GOT3 (cell line): ENCODE data around the gene LBR.

Experiments
- DNase-seq: peaks from one replicate; lab custom pipeline; 2025; ENCODE audit warnings: mixed read lengths; lab: John Stamatoyannopoulos, UW

Gene LBR

DNA sequence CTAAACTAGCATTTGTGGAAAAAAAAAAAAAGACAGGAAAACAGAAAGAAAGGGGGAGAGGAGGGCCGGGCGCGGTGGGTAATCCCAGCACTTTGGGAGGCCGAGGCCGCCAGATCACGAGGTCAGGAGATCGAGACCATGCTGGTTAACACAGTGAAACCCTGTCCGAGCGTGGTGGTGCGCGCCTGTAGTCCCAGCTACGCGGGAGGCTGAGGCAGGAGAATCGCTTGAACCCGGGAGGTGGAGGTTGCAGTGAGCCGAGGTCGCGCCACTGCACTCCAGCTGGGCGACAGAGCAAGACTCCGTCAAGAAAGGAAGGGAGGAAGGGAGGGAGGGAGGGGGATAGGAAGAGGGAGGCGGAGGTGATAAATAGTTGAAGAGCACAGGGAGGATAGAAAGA, 54.7 kb downstream of the LBR start:
- no peak for DNase-seq

DNA sequence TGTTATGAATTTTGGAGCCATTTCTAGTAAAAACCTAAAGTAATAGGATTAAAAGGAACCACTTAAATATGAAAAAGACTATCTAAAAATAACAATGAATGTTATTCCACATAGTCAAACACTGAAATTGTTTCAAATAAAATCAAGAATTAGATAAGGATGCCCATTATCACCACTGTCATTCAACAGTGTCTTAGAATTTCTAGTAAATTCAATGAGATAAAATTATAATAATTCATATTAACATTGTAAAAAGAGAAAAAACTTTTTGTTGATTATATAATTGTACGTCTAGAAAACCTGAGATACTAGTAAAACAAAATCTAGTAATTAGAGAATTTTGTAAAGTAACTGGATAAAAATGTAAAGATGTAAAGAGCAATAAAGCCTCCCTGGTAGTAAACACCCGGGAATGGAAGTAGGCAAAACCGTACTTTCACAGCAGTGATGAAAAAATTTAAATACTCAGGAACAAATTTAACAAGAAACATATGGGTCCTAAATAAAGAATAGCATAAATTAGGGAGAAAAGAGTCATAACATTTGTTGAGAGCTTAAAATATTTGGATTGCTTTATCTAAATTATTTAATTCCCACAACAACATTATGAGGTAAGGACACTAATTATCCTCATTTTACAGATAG, 56.4 kb downstream of the LBR start:
- no peak for DNase-seq

DNA sequence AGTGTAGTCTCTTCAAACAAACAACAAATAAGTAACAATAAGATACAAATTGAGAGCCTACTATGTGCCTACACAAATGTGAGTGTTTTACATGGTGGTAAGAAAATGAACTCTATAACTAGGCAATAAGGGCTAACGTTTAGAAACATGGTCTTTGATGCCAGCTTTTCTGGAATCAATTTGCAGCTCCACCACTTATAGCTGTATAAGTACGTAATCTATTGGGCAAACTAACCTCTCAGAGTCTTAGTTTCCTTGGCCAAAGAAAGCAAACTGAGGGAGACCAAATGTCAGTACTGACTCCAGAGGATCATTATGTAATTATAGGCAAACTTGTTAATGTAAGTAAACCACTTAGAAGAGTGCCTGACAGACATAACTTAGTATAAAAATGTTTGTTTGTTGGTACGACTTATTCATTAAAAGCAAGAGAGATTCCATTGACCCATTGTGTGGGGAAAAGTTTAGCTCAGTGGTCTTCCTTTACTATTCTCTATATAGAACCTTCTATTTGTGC, 59.7 kb downstream of the LBR start:
- no peak for DNase-seq

DNA sequence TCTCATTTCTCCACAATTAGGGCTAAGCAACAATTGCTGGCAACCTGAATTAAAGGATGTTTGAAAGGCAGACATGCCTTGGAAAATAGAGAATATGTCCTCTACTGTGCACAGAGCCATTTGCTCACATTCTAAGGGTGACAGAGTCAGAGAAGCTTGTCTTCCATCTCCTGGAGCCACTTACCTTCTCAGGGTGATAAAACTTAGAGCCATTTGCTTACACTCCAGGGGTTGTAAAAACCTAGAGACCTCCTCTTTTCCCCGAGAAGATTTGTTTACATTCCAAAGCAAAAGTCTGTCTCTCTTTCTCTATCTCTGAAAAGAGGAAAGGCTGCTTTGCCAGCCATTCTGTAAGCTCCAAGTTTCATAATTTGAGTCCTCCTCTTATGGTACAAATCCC, 61.3 kb downstream of the LBR start:
- DNase-seq: no peak

DNA sequence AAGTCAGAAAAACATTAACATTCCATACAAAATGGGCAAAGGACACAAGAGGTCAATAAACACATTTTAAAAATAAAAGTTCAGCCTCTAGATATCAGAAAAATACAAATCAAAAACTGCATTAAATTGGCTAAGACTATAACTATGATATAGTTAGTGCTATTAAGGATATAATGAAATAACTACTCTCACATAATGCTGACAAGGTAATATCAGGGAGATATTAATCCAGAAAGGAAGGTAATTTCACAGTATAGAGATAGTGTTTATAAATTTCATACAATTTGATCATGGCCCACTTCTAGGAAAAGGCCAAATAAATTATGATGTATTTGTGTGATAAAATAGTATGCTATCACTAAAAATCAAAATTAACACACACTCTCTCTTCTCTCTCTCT, 61.8 kb downstream of the LBR start:
- DNase-seq: no peak

DNA sequence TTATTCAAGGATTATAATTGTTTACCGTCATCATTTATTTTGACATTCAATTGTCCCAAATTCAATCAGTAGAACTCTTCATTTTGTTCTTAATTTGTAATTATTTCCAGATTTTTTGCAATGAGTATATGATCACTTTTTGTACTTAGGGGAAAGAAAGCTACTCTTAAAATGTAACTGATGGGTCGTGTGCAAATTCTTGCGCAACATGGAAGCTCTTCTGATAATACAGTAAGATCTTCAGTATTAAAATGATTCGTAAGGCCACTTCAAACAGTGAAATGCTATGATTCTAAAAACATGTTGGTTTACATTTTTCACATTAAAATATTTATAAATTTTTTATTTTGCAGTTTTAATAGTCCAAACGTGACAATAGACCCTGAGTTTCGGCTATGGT, 63.4 kb downstream of the LBR start:
- no peak for DNase-seq

DNA sequence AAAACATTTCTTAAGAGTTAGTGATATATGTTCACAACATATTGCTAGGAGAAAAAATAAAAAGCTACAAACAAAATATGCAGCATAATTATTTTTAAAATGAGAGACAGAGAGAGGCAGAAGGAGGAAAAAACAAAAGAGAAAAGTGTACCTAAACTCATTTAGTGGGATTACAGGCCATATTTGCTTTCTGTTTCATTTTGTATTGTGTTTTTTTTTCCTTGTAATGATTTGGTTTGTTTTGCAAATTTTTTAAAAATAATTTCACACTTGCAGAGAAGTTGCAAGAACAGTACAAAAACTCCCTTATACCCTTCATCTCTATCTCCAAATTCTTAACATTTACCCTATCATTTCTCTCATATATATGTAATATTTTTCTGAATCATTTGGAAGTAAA, 65.0 kb downstream of the LBR start:
- DNase-seq: no peak

DNA sequence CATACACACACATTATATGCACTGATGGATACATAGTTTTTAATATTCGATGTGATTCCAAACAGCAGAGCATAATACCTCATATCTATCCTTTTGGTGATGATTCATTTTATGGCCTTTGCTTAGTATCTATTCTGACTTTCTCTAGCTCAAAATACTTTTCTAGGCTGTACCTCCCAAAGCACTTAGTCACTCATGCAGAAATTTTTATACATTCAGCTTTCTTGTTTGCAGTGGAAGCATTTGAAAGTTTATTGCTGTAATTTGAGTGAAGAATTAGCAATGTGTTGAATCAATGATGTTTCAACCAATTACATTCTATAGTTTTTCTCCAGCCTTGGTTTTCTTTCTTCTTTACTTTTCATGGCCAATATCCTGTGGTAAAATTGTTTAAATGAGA, 66.7 kb downstream of the LBR start:
- no peak for DNase-seq

DNA sequence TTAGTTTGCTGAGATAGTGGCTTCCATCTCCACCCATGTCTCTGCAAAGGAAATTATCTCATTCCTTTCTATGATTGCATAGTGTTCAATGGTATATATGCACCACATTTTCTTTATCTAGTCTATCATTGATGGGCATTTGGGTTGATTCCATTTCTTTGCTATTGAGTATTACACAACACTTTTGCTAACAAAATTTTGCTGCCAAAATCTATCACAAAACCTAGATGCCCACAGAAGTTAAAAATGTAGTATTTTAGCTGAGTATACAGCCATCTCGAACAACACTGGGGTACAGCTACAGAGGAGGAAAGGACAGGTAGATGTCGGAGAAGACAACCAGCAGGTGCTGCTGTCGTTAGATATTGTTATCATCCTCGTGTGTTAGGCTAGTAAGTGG, 67.7 kb downstream of the LBR start:
- no peak for DNase-seq

DNA sequence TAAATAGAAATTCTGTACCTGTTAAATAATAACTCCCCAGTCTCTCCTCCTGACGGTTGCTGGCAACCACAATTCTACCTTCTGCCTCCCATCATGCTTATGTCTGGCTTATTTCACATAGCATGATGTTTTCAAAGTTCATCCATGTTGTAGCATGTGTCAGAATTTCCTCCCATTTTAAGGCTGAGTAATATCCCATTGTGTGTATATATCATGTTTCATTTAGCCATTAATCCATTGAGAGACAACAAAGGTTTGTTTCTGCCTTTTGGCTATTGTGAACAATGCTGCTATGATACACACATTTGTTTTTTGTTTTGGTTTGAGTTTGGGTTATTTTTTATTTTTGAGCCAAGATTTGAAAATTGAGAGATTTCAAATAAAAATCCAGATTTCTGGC, 72.0 kb downstream of the LBR start:
- no peak for DNase-seq

DNA sequence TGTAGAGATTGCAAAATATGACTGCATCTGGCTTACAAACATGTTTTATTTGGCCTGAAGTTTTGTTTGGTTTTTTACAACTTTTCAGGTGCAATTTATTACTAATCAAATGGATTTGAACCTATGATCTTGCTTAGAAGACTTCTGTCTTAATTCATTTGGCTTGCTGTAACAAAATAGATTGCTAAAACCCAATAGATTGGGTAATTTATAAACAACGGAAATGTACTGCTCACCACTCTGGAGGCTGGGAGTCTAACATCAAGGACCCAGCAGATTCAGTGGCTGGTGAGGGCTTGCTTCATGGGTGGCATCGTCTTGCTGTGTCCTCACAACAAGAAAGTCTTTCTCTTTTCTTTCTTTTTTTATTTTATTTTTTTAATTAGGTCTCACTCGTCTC, 72.9 kb downstream of the LBR start:
- no peak for DNase-seq
